Common myeloid progenitor, CD34-positive (primary cell): ENCODE data around the gene ARHGEF4.

Experiments used
- CTCF ChIA-PET: fragments of 350-600 bp; sonication (Branson Sonifier 250); formaldehyde crosslinking; loops from one replicate; lab custom pipeline; 2021; ENCODE audit warnings: antibody characterized with exemption; lab: Charles Lee
- POLR2A ChIA-PET: fragments of 350-600 bp; sonication (Branson Sonifier 250); formaldehyde crosslinking; loops from one replicate; lab custom pipeline; 2021; ENCODE audit warnings: antibody characterized with exemption; lab: Charles Lee
- DNase-seq, 3 donors: peaks; one replicate each; pipeline versions ENCODE4 v3.0.0 to v3.0.0-alpha.2; 2013
- H3K27ac ChIP-seq, 2 experiments: 1 replicate in 1 of 2; 2 replicates in 1 of 2; pipeline ENCODE4 v1.7.0; 2013; ENCODE audit warnings: inconsistent platforms in 2 of 2, low read length in 2 of 2, mild to moderate bottlenecking in 2 of 2, low read depth in 1 of 2, moderate library complexity in 1 of 2; ENCODE audit not compliant: severe bottlenecking in 2 of 2, insufficient read depth in 1 of 2, poor library complexity in 1 of 2
- H3K27me3 ChIP-seq, 5 experiments: replicated peaks in 2 of 5; 1 replicate in 3 of 5; 2 replicates in 2 of 5; pipeline versions ENCODE4 v1.6.1 to v1.7.0; 2013; ENCODE audit warnings: low read length in 4 of 5, mild to moderate bottlenecking in 2 of 5, moderate library complexity in 2 of 5, inconsistent platforms in 1 of 5; ENCODE audit not compliant: insufficient read depth in 5 of 5, control insufficient read depth in 4 of 5
- H3K36me3 ChIP-seq, 4 experiments: 1 replicate in 2 of 4; 2 replicates in 2 of 4; pipeline versions ENCODE4 v1.6.1 to v1.7.0; 2013; ENCODE audit warnings: low read length in 3 of 4, control low read depth in 1 of 4, mild to moderate bottlenecking in 1 of 4; ENCODE audit not compliant: control insufficient read depth in 4 of 4, insufficient read depth in 4 of 4
- H3K4me1 ChIP-seq, 4 experiments: 1 replicate in 3 of 4; 2 replicates in 1 of 4; pipeline versions ENCODE4 v1.6.1 to v1.7.1; 2013; ENCODE audit warnings: low read length in 3 of 4, mild to moderate bottlenecking in 3 of 4, control low read depth in 1 of 4, inconsistent platforms in 1 of 4, moderate library complexity in 1 of 4; ENCODE audit not compliant: control insufficient read depth in 4 of 4, insufficient read depth in 4 of 4; ENCODE audit errors: control extremely low read depth in 1 of 4
- H3K4me3 ChIP-seq, 7 experiments: 1 replicate in 4 of 7; 2 replicates in 3 of 7; pipeline versions ENCODE4 v1.5.1 to v1.7.0; 2013; ENCODE audit warnings: mild to moderate bottlenecking in 7 of 7, low read length in 6 of 7, moderate library complexity in 6 of 7, inconsistent platforms in 2 of 7, low read depth in 2 of 7, control low read depth in 1 of 7; ENCODE audit not compliant: insufficient read depth in 4 of 7, control insufficient read depth in 1 of 7; ENCODE audit errors: extremely low read depth in 1 of 7
- H3K9me3 ChIP-seq, 5 experiments: 1 replicate in 4 of 5; 2 replicates in 1 of 5; pipeline versions ENCODE4 v1.6.1 to v1.7.1; 2013; ENCODE audit warnings: low read length in 4 of 5, mild to moderate bottlenecking in 2 of 5, inconsistent platforms in 1 of 5, low read depth in 1 of 5, moderate library complexity in 1 of 5; ENCODE audit not compliant: control insufficient read depth in 4 of 5, insufficient read depth in 2 of 5; ENCODE audit errors: control extremely low read depth in 1 of 5
- WGBS: methylation state at CpG from one replicate; pipeline ENCODE4 v1.1.5; 2013; ENCODE audit not compliant: insufficient coverage; 5-methylcytosine and 5-hydroxymethylcytosine counted together

The ARHGEF4 gene

GRCh38 chr2:131056204-131056931 lies 219.7 kb downstream of the ARHGEF4 start:
- H3K36me3 ChIP-seq = peaks cover 18 to 82% (median 58%) of the 10 kb centered on the region in 4 experiments
- no peak for DNase-seq
- 97% methylated on average over 5 of the region's 5 CpGs for WGBS
- no peaks in the 10 kb centered on the region for H3K9me3 ChIP-seq
- no peak overlapping the region for H3K4me3 ChIP-seq
- ChIA-PET POLR2A (no interaction called here), CTCF (interaction anchor here (1.1 kb wide), 1 partner anchor 79 kb away, joined by 3 read pairs; no protein-coding TSS in a partner anchor)
- no peaks in the 10 kb centered on the region for H3K4me1 ChIP-seq
- H3K27ac ChIP-seq = no peak overlapping the region
- H3K27me3 ChIP-seq = no peaks in the 10 kb centered on the region

GRCh38 chr2:131056932-131057287 lies 220.2 kb downstream of the ARHGEF4 start:
- CTCF ChIA-PET = interaction anchor here (1.1 kb wide), 1 partner anchor 78 kb away, joined by 3 read pairs; no protein-coding TSS in a partner anchor
- H3K27me3 ChIP-seq = no peaks in the 10 kb centered on the region
- H3K9me3 ChIP-seq = no peaks in the 10 kb centered on the region
- H3K4me1 ChIP-seq = no peaks in the 10 kb centered on the region
- H3K4me3 ChIP-seq = no peak overlapping the region
- POLR2A ChIA-PET = no interaction called here
- peaks cover 16 to 77% (median 56%) of the 10 kb centered on the region in 4 experiments for H3K36me3 ChIP-seq
- no peak for DNase-seq
- WGBS = 100% methylated on average over 2 of the region's 4 CpGs
- H3K27ac ChIP-seq = no peak overlapping the region

DNA sequence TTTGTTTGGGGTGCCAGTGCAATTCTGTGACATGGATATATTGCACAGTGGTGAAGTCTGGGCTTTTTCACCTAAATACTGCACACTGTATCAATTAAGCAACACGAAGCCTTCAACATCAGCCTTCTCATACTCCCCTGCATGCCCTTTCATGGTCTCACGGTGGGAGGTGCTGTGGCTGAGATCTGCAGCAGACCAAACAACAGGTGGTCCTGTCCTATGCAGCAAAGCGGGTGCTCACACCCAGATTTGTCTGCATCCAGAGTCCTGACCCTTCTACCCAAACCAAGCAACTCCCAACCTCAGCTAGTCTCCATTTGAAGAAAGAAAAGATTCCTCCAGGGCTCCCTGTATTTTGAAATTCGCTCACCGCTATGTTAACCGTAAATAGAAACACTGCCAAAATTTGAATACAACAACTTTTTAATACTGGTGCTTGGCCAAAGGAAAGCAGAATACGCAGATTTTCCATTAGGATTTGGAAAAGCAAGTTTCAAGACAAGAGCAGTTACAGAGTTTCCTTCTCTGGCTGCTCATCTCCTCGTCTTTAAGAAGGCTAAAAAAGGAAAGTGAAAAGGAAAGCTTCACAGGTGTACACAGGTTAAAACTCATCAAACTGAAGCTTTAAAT lies 221.6 kb downstream of the ARHGEF4 start:
- Histone ChIP-seq H3K27ac (no peak overlapping the region), H3K36me3 (peaks cover 12 to 74% (median 47%) of the 10 kb centered on the region in 4 experiments), H3K9me3 (no peaks in the 10 kb centered on the region), H3K27me3 (no peaks in the 10 kb centered on the region), H3K4me3 (no peak overlapping the region), H3K4me1 (no peaks in the 10 kb centered on the region)
- ChIA-PET CTCF (no interaction called here), POLR2A (no interaction called here)
- no peak for DNase-seq
- 95% methylated on average over 7 of the region's 8 CpGs for WGBS

DNA sequence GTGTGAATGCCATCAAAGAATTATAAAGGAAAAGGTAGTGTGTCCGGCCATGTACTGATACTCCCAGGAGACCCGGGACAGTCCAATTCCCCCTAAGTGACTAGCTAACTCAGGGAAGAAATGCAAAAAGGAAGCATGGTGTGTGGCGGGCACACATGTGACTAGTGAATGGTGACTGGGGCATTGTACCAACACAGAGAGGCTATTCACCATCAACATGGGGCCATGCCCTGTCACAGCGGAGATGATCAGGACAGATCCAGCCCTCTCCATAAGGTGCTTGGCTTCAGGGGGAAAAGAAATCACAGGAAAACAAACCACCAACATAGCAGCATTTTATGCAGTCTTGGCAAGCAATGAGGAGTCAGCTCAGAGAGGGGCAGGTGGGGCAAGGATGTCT lies 222.2 kb downstream of the ARHGEF4 start:
- no peak overlapping the region for H3K4me3 ChIP-seq
- ChIA-PET CTCF (no interaction called here), POLR2A (no interaction called here)
- no peaks in the 10 kb centered on the region for H3K27me3 ChIP-seq
- H3K27ac ChIP-seq = no peak overlapping the region
- 90% methylated on average over 3 of the region's 4 CpGs for WGBS
- H3K4me1 ChIP-seq = no peaks in the 10 kb centered on the region
- no peaks in the 10 kb centered on the region for H3K9me3 ChIP-seq
- DNase-seq = no peak
- H3K36me3 ChIP-seq = peaks cover 12 to 72% (median 44%) of the 10 kb centered on the region in 4 experiments

GRCh38 chr2:131063501-131064283 lies 227.0 kb downstream of the ARHGEF4 start:
- ChIA-PET POLR2A (no interaction called here), CTCF (no interaction called here)
- Histone ChIP-seq H3K27ac (no peak overlapping the region), H3K4me1 (no peaks in the 10 kb centered on the region), H3K9me3 (no peaks in the 10 kb centered on the region), H3K4me3 (no peak overlapping the region), H3K27me3 (no peaks in the 10 kb centered on the region), H3K36me3 (peaks cover 7 to 68% (median 29%) of the 10 kb centered on the region in 4 experiments)
- no peak for DNase-seq
- WGBS = 88% methylated on average over 4 of the region's 11 CpGs

GRCh38 chr2:131064589-131065512 lies 228.1 kb downstream of the ARHGEF4 start:
- DNase-seq = no peak
- no peaks in the 10 kb centered on the region for H3K4me1 ChIP-seq
- H3K27me3 ChIP-seq = no peaks in the 10 kb centered on the region
- H3K27ac ChIP-seq = no peak overlapping the region
- no peak overlapping the region for H3K4me3 ChIP-seq
- H3K36me3 ChIP-seq = peaks cover 12 to 67% (median 28%) of the 10 kb centered on the region in 4 experiments
- CTCF ChIA-PET = interaction anchor here (1.0 kb wide), 1 partner anchor 23 kb away, joined by 3 read pairs; no protein-coding TSS in a partner anchor
- POLR2A ChIA-PET = no interaction called here
- 91% methylated on average over 6 of the region's 14 CpGs for WGBS
- no peaks in the 10 kb centered on the region for H3K9me3 ChIP-seq
